HG03460 (cell line): Measurements from ENCODE around the gene TTC39C.
A peak's percentile ranks its signal among the peaks of the same experiment; 100 is the strongest.
"Not testable (repeated sequence)": the region's sequence is repeated elsewhere in the genome, so short reads cannot be mapped to it uniquely, and the experiment has no call there.

Experiments used
- ATAC-seq: cut with Tn5 transposase; IDR thresholded peaks from one replicate; pipeline ENCODE4 v1.9.1; 2021; ENCODE audit not compliant: unreplicated experiment

The TTC39C gene

DNA sequence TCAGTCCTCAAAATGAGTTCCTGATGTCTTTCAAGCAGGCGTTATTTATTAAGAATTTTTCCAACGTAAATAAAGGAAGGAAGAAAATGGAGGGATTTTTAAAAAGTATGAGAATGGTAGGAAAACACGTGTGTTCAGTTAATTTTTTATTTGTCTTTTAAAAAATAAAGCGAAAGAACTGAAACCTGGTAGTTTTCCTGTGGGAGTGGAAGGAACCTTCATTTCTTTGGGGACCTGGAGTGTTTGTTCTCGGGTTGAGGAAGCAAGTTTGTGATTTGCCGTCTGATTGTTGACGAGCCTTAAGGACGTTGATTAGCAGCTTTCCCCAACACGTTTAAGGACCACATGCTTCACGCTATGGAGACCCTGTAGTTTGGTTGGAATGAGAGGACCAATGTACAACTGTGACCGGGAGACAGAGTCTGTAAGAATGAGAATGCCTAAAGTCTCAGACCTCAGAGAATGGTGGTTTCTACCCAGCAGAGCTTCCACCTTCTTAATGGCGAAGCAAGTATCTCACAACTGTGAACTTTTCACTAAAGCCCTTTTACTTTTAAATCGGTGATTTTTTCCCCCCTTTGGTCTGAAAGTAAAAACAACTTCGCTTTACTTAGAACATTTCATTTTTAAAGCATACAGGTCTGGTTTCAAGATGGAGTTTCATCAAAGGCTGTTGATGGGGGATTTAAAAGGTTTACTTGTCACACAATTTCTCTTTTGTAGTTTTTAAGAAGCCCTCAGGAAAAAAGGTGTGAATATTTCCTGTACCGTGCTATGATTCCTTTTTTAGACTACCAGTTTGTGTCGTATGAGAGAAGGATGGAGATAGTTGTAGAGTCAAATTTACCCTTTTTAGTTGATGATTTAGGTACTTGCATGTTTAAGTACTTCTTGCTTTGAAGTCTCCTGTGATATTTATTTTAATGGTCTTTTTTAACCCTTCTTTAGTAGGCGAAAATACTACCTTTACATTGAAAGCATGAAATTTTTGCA lies 1.4 kb downstream of the TTC39C start:
- ATAC-seq, result no peak

GRCh38 chr18:24016643-24017042 lies 2.1 kb downstream of the TTC39C start:
- no peak for ATAC-seq

DNA sequence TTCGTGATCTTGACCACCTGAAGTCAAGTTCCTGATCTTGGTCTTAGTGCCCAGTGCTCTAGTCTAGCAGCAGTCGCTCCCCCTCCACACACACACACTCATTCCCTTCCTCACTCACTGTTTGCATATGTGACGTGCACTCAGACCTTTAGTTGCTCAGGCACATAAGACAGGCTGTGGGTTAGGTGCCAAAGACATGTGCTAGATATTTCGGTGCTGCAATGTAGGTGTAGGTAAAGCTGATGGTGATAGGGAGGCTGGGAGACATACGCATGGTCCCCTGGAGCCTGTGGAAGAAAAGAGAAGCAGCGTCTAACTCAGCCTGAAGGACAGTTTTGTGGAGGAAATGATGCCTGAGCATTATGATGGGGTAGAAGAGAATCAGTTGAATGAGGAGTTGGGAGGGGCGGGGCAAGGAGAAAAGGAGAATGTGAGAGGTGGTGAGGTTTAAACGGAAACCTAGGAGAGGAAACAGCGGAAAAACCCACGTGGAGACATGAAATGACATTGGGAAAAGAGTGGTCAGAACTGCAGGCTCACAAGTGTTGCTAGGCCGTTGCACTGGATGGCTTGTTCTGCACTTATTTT lies 3.8 kb downstream of the TTC39C start:
- no peak for ATAC-seq

- peak; percentile 87 for ATAC-seq
These were observed 5.2 kb downstream of the TTC39C start for GRCh38 chr18:24019641-24020331.

DNA sequence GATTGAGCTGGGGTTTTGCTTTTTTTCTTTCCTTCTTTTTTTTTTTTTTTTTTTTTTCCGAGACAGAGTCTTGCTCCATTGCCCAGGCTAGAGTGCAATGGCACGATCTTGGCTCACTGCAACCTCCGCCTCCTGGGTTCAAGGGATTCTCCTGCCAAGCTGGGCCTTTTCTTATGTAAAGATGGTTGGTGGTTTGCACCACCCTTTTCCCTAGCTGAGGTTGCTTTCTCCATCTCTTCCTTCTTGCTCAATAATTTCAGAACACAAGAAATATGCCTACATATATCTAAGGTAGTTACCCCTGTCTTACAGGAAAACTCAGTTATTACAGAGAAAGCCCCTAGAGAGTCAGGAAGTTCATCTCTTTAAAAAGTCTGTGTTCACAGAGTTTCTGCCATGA lies 7.0 kb downstream of the TTC39C start:
- no peak for ATAC-seq

- no peak for ATAC-seq
These were observed 7.6 kb downstream of the TTC39C start for GRCh38 chr18:24022161-24022560.

DNA sequence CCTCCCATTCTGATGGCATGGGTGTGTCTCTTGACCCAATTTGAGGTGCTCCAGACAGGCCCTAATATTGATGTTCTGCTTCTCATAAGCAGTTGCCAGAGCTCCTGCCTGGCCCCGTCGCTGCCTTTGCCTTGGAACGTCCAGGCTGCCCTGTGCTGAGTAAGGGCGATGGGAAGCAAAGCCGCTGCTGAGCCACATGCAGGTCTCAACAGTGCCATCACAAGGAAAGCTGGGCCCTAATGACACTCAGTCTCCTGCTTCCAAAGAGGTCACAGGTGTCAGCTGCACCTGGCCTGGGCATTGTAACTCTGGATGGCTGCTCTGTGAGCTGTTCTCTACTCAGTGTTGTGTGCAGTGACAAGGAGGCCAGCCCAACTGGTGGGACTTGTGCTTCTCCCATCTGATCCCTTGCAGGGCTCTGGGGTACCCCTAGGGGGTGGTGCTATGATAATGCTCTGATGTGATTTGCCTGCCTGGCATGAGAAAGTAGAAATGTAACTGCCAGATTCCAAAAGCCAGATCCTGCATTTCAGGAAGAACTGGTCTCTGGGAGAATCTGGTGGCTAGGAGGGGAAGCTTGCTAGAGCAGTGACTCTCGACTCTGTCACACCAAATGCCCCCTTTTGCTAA lies 8.7 kb downstream of the TTC39C start:
- no peak for ATAC-seq

GRCh38 chr18:24024425-24024824 lies 9.9 kb downstream of the TTC39C start:
- no peak for ATAC-seq

GRCh38 chr18:24026457-24026856 lies 11.9 kb downstream of the TTC39C start:
- no peak for ATAC-seq

DNA sequence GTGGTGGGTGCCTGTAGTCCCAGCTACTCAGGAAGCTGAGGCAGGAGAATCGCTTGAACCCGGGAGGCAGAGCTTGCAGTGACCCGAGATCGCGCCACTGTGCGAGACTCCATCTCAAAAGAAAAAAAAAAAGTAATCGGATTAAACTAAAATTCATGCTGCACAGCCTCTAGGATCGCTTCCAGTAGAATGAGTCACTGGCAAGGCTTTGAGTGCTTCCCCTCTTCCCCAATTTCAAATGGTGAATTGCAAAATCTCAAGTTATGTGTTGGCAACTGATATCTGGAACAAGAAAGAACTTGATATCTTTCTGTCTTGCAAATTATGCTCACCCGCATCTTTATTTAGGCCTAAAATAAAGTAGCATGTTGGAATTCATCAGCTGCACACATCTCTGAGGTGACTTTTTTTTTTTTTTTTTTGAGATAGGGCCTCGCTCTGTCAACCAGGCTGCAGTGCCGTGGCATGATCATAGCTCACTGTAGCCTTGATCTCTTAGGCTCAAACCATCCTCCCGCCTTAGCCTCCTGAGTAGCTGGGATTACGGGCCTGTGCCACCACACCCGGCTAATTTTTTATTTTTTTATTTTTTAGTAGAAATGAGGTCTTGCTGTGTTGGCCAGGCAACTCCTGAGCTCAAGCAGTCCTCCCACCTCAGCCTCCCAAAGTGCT lies 12.7 kb downstream of the TTC39C start:
- ATAC-seq, result no peak

GRCh38 chr18:24028946-24029345 lies 14.4 kb downstream of the TTC39C start:
- ATAC-seq, result not testable (repeated sequence)

GRCh38 chr18:24031318-24031717 lies 16.8 kb downstream of the TTC39C start:
- no peak for ATAC-seq

- peak; percentile 90 for ATAC-seq
These were observed 17.4 kb downstream of the TTC39C start for GRCh38 chr18:24031916-24032315.

DNA sequence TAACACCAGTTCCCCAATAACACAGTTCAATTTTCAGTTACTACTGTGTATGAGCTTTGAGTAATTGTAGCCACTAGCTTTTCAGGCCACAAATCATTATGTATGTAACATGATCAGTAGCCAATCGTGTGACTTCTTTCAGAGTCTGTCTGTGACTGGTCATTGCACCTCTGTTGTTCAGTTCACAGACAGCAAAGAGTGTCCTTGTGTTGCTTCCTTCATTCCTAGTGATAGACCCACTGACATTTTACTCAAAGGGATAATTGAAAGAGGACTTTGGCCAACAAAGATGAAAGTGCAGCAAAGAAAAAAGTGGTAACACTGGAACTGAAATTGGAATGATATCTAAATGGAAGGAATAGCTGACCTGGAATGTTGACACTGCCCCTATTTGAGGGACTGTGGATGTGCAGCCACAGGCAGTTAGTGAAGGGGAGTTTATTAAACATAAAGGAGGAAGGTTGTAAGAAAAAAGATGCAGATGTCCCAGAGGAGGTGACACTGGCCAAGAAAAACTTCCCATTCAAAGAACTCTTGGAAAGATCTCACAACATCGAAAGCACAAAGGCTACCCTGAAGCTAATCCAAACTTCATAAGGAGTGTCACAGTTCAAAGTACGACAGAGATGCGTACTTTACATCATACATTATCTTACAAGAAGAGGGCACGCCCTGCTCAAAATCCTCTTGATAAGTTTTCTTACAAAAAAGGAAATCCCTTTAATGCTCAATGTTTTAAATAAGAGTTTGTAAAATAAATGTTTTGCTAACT lies 19.3 kb downstream of the TTC39C start:
- no peak for ATAC-seq

DNA sequence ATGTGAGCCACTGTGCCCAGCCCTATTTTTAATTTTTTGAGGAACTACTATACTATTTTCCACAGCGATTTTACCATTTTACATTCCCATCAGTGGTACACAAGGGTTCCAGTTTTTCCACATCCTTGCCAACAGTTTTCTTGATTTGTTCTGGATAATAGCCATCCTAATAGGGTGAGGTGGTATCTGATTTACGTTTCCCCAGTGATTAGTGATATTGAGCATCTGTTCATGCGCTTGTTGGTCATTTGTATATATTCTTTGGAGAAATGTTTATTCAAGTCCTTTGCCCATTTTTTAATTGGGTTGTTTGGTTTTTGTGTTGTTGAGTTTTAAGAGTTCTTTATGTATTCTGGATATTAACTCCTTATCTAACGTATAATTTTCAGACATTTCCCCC lies 20.8 kb downstream of the TTC39C start:
- no peak for ATAC-seq

DNA sequence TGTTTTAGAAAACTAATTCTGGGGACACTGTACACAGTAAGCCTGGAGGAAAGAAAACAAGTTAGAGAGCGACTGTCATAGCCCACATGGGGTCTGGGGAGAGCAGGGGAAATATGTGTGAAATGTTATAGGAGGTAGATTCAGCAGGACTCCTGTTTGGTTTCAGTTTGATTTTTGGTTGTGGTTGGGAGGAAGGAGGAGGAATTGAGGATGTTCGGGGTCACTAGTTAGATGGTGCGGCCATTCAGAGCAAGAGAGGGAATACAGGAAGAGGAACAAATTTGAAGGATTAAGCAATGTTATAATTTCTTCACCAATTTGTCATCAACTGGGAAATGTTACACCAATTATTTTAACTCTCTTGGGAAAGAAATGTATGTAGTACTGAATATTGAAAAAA lies 25.1 kb downstream of the TTC39C start:
- no peak for ATAC-seq

DNA sequence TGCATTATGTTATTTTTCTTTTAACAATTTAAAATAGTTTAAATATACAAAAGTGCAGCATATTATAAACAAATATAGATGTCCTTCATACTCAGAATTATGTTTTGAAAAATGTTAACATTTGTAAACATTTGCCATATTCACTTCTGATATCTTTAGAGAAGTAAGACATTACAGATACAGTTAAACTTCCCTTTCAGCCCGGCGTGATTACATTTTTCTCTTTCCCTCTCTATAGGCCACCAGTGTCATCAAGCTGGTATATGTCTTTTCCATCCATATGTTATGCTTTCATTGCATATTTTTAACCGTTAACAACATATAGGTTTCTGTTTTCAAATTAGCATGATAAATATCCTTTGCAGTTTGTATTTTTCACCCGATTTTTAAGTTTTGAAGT lies 27.1 kb downstream of the TTC39C start:
- no peak for ATAC-seq

GRCh38 chr18:24043403-24043802 lies 28.8 kb downstream of the TTC39C start:
- no peak for ATAC-seq

DNA sequence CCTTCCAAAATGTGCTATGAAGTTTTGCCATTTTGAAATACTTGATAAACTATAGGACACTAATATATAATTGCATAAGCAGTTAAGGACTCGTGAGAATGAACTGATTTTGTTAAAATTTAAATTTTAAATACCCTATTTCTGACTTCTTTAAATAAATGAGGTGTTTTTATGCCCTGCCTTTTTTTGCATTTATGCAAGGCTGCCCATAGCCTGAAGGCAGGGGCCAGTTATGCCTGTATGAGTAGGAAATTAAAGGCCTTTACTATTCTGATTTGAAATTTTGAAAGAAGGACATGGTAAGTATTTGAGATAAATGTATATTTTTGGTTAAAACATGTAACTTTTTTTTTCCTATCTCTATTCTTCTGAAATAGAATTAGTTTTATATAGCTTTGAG lies 33.7 kb downstream of the TTC39C start:
- no peak for ATAC-seq

- ATAC-seq, result no peak
These were observed 34.6 kb downstream of the TTC39C start for GRCh38 chr18:24049142-24049541.
